OCI-LY7 (cell line): Measurements from ENCODE around the gene ZNF879. TPM values are rescaled to one million over a fixed set of nuclear protein-coding genes. Genes with fewer than 3 reads are reported as not detected.

ENCODE experiments used
- BruUV-seq: library from RNA; stranded (reverse); fragments of 400-500 nt; replicated peaks from 2 replicates; lab custom pipeline; 2021; lab: Mats Ljungman, UMichigan
- CTCF ChIA-PET: fragments of 300-600 bp; sonication (Branson Sonifier 250); formaldehyde crosslinking; loops from one replicate; lab custom pipeline; 2022; ENCODE audit warnings: antibody characterized with exemption; ENCODE audit not compliant: unreplicated experiment; lab: Charles Lee
- POLR2A ChIA-PET: fragments of 300-600 bp; sonication (Branson Sonifier 250); formaldehyde crosslinking; loops from one replicate; lab custom pipeline; 2022; ENCODE audit warnings: antibody characterized with exemption; lab: Charles Lee
- DNase-seq: peaks from one replicate; pipeline ENCODE4 v3.0.0-alpha.2; 2015; ENCODE audit warnings: low spot score
- H2AFZ ChIP-seq: fragments of 200-600 bp; sonication (generic), shearing (Covaris generic); 2 replicates; pipeline ENCODE4 v1.6.1; 2014; ENCODE audit warnings: mild to moderate bottlenecking, antibody characterized with exemption, low read length, moderate library complexity
- H3K27ac ChIP-seq: fragments of 200-600 bp; sonication (generic); 2 replicates; pipeline ENCODE4 v1.5.1; 2014; ENCODE audit warnings: mixed run types, low read depth, mild to moderate bottlenecking, moderate library complexity, low read length, inconsistent platforms; ENCODE audit not compliant: poor library complexity, severe bottlenecking
- H3K36me3 ChIP-seq: fragments of 200-600 bp; sonication (generic); 2 replicates; pipeline ENCODE4 v1.6.1; 2014; ENCODE audit warnings: mild to moderate bottlenecking, antibody characterized with exemption, low read length, moderate library complexity, mixed read lengths; ENCODE audit not compliant: insufficient read depth
- H3K4me1 ChIP-seq: fragments of 200-600 bp; sonication (generic); 2 replicates; pipeline ENCODE4 v1.5.1; 2014; ENCODE audit warnings: mild to moderate bottlenecking, low read length; ENCODE audit not compliant: insufficient read depth, poor library complexity, severe bottlenecking
- H3K4me2 ChIP-seq: fragments of 200-600 bp; sonication (generic); 2 replicates; pipeline ENCODE4 v1.6.1; 2014; ENCODE audit warnings: mild to moderate bottlenecking, low read length
- H3K4me3 ChIP-seq: fragments of 200-600 bp; sonication (generic); 2 replicates; pipeline ENCODE4 v1.5.1; 2014; ENCODE audit warnings: mild to moderate bottlenecking, low read depth, low read length; ENCODE audit not compliant: poor library complexity, severe bottlenecking
- H3K79me2 ChIP-seq: fragments of 200-600 bp; sonication (generic); 2 replicates; pipeline ENCODE4 v1.6.1; 2016; ENCODE audit warnings: low read depth, mild to moderate bottlenecking, low read length, moderate library complexity, mixed read lengths; ENCODE audit not compliant: insufficient read depth
- H3K9me2 ChIP-seq: fragments of 200-600 bp; sonication (generic); 2 replicates; pipeline ENCODE4 v1.6.1; 2016; ENCODE audit warnings: mild to moderate bottlenecking, low read length, mixed read lengths; ENCODE audit not compliant: insufficient read depth
- H3K9me3 ChIP-seq: fragments of 200-600 bp; sonication (generic); 2 replicates; pipeline ENCODE4 v1.6.1; 2014; ENCODE audit warnings: mild to moderate bottlenecking, mixed run types, low read length, mixed read lengths
- H4K20me1 ChIP-seq: fragments of 200-600 bp; sonication (generic); 2 replicates; pipeline ENCODE4 v1.6.1; 2014; ENCODE audit warnings: mild to moderate bottlenecking, antibody characterized with exemption, low read length, moderate library complexity, mixed read lengths; ENCODE audit not compliant: insufficient read depth
- CTCF ChIP-seq: fragments of 200-600 bp; sonication (generic); conservative IDR thresholded peaks from 2 replicates; pipeline ENCODE4 v1.5.1; 2014; ENCODE audit warnings: mild to moderate bottlenecking, antibody characterized with exemption, low read length, moderate library complexity, mixed read lengths
- EZH2phosphoT487 ChIP-seq: fragments of 200-600 bp; sonication (generic); IDR thresholded peaks from 2 replicates; pipeline ENCODE4 v1.6.1; 2018; ENCODE audit warnings: low read depth, borderline replicate concordance, mild to moderate bottlenecking, mixed run types, antibody characterized with exemption, low read length, moderate library complexity, mixed read lengths
- intact Hi-C: fragments of 100-400 bp; cut with micrococcal nuclease; formaldehyde crosslinking; loops from one replicate; pipeline ENCODE4 v1.10.0; 2022; ENCODE audit not compliant: unreplicated experiment
- total RNA-seq, 2 experiments: library from RNA; depleted of rRNA in 1 of 2; stranded (reverse); fragments of >200 nt in 1 of 2; shearing (Covaris generic) in 1 of 2; gene quantifications; 2 replicates each; pipeline ENCODE4 v1.2.3, GENCODE V29; 2014 to 2022

Gene ZNF879
- total RNA-seq, 2 experiments from 2014 or later: 0.55 to 1.3 TPM

GRCh38 chr5:178988436-178989220 is 35.0 kb upstream of the ZNF879 start:
- no TSS peak for BruUV-seq
- Histone ChIP-seq H3K9me3 (no peaks in the 10 kb centered on the region), H4K20me1 (no peaks in the 10 kb centered on the region), H2AFZ (no peak overlapping the region), H3K4me2 (no peak overlapping the region), H3K4me3 (no peak overlapping the region), H3K9me2 (no peaks in the 10 kb centered on the region), H3K36me3 (no peaks in the 10 kb centered on the region), H3K27ac (no peak overlapping the region), H3K4me1 (no peaks in the 10 kb centered on the region), H3K79me2 (no peaks in the 10 kb centered on the region)
- TF ChIP-seq CTCF (no peak), EZH2phosphoT487 (no peak)
- no peak for DNase-seq
- ChIA-PET POLR2A (interaction anchor here (0.6 kb wide), 1 partner anchor 350 kb away, joined by 5 read pairs; no protein-coding TSS in a partner anchor), CTCF (interaction anchor here (0.6 kb wide), 1 partner anchor 38 kb away, joined by 4 read pairs; no protein-coding TSS in a partner anchor)
- intact Hi-C loops: no loop called here

- Histone ChIP-seq H3K4me3 (no peak overlapping the region), H3K9me2 (no peaks in the 10 kb centered on the region), H3K9me3 (no peaks in the 10 kb centered on the region), H2AFZ (no peak overlapping the region), H3K27ac (no peak overlapping the region), H3K36me3 (no peaks in the 10 kb centered on the region), H4K20me1 (no peaks in the 10 kb centered on the region), H3K79me2 (no peaks in the 10 kb centered on the region), H3K4me1 (no peaks in the 10 kb centered on the region), H3K4me2 (no peak overlapping the region)
- no TSS peak for BruUV-seq
- ChIA-PET POLR2A (interaction anchor here (0.6 kb wide), 1 partner anchor 349 kb away, joined by 5 read pairs; no protein-coding TSS in a partner anchor), CTCF (interaction anchor here (0.6 kb wide), 1 partner anchor 39 kb away, joined by 4 read pairs; no protein-coding TSS in a partner anchor)
- DNase-seq: no peak
- TF ChIP-seq EZH2phosphoT487 (no peak), CTCF (no peak)
- intact Hi-C loops: no loop called here
These were observed 34.3 kb upstream of the ZNF879 start for GRCh38 chr5:178989311-178989710.

GRCh38 chr5:178990491-178990890 is 33.1 kb upstream of the ZNF879 start:
- Histone ChIP-seq H3K4me1 (no peaks in the 10 kb centered on the region), H4K20me1 (no peaks in the 10 kb centered on the region), H3K9me2 (no peaks in the 10 kb centered on the region), H3K4me2 (no peak overlapping the region), H2AFZ (no peak overlapping the region), H3K9me3 (no peaks in the 10 kb centered on the region), H3K79me2 (no peaks in the 10 kb centered on the region), H3K27ac (no peak overlapping the region), H3K4me3 (no peak overlapping the region), H3K36me3 (no peaks in the 10 kb centered on the region)
- no peak for TF ChIP-seq CTCF
- POLR2A ChIA-PET: no interaction called here
- no TSS peak for BruUV-seq
- intact Hi-C loops: no loop called here
- no peak for DNase-seq
- CTCF ChIA-PET: no interaction called here
